GM19239 (cell line): ENCODE data around the gene NUDT13.

Source experiments
- DNase-seq: peaks from one replicate; pipeline ENCODE4 v3.0.0; 2011; ENCODE audit warnings: low spot score; ENCODE audit not compliant: insufficient read length
- FAIRE-seq: peaks from 2 replicates; lab custom pipeline; 2011; peaks lifted over from hg19 to GRCh38; lab: Jason Lieb, UNC

Gene NUDT13

GRCh38 chr10:73110345-73110849, at the start of gene NUDT13:
TSS of gene NUDT13 (plus strand) at chr10:73110455. CDS start at chr10:73114366, 3,911 bp downstream.
- peak; percentile 69 for DNase-seq
- FAIRE-seq, result peak; percentile 95

DNA sequence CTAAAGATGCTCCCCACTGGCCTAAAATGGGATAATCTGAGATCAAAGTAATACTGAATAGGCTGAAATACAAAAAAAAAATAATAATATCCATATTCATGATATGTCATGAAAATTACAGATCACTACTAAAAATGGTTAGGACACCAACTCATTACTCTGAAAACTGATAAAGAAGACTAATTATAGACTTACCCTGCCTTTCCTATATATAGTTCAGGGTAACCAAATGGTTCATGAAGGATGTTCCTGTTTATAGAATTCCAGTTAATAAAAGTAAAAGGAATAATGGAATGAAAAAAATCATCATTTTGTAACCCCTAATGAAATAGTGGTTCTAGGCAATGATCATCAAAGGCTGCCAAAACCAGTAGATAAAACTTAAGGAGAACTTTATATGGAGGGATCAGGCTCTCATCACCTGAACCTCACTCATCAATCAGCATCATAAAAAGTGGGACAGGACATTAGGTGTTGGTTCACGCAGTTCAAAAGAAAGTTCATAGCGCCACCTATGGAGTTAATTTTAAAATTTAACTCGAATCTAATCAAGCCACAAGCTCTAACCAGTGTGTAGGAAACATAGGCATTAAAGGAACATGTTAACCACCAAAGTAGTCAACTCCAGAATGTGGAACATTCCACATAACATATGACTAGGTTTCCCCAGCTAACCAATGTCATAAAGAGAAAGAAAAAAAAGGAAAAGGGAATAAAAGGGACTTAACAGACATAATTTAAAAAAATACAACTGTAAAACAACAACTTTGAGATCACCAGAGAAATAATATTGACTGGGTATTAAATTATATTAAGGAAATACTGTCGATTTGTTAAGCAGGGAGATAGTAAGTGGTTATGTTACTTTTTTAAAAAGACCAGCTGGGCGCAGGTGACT, 49.3 kb upstream of the NUDT13 start:
- DNase-seq (peak; percentile 5), FAIRE-seq (peak; percentile 62)

DNA sequence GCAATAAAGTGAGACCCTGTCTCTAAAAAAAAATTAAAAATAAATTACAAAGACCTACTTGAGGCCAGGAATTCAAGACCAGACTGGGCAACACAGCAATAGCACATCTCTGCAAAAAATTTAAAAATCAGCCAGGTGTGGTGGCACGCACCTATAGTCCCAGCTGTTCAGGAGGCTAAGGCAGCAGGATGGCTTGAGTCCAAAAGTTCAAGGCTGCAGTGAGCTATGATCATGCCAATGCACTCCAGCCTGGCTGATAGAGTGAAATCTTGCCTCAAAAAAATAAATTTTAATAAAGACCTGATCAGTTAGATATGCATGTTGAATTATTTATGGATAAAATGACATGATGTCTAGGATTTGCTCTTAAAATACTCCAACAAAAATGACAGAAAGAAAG, 48.5 kb upstream of the NUDT13 start:
- FAIRE-seq, result no peak
- DNase-seq, result no peak

DNA sequence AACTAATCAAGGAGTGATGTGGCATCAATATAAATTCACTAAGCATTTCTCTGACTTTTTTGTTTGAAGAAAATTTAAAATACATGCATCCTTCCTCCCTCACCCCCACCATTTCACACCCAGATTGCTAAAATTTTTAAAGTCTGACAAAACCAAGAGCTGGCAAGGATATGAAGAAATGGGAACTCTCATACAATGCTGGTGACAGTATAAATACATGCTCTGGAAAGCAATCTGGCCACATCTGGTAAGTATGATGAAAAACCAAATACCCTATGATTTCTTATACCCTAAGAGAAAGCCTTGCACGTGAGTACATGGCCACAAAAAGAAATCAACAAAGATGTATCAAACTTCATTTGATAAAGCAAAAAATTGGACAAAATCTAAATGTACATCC, 44.8 kb upstream of the NUDT13 start:
- FAIRE-seq, result no peak
- no peak for DNase-seq

DNA sequence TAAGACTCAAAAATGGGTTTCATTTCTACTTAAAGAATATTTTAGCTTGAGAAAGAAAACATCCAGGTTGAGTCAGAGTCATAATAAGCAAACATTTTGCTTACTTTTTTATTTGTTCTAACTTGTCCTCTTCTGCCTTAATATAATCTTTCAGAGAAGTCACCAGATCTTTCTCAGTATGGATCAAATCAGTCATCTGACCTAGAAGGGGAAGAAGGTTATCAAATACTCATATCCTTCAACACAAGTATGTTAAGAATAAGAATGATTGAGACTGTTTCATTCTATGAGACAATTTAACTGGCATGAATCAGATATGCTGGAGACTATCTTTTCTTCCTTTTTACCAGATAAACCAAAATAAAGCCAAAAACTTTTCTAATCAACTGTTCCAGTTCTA, 36.6 kb upstream of the NUDT13 start:
- FAIRE-seq (peak; percentile 45), DNase-seq (no peak)

GRCh38 chr10:73075829-73076228, 34.4 kb upstream of the NUDT13 start:
- DNase-seq (no peak), FAIRE-seq (no peak)

DNA sequence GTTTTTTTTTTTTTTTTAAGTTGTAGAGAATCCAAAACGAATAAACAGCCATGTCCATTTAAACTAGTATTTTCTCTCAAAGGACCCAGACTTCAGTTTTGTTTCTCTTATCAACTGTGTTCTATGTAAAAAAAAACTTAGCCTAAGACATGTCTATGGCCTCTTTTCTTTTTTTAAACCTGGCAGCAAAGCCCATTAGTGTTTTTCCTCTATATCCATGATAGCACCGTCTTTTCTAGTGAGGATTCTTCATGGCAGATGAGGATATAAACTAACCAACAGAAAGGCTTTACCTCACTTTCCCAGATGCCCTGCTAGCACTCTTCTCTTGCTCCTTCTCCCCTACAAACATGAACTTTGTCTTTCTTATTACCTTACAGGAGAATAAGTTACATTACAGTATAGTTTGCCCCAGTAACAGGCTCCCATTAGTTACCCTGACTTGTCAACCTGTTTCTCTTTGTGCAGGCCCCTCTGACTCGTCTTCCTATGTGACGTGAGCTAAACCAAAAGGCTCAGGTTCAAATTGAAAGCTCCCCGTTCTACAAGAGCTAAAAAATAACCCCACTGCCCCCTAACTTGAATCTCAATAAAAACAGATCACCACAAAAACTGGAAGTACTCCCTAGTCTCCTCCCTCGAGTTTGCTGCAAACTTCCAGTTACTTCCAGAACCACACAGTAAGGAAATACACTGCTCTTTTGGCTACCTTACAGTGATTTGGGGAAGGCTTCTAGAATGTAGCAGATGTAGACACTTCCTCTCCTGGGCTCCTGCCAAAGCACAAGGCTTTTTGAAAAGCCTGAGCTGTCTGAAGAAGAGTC, 33.7 kb upstream of the NUDT13 start:
- no peak for DNase-seq
- FAIRE-seq, result peak; percentile 83

DNA sequence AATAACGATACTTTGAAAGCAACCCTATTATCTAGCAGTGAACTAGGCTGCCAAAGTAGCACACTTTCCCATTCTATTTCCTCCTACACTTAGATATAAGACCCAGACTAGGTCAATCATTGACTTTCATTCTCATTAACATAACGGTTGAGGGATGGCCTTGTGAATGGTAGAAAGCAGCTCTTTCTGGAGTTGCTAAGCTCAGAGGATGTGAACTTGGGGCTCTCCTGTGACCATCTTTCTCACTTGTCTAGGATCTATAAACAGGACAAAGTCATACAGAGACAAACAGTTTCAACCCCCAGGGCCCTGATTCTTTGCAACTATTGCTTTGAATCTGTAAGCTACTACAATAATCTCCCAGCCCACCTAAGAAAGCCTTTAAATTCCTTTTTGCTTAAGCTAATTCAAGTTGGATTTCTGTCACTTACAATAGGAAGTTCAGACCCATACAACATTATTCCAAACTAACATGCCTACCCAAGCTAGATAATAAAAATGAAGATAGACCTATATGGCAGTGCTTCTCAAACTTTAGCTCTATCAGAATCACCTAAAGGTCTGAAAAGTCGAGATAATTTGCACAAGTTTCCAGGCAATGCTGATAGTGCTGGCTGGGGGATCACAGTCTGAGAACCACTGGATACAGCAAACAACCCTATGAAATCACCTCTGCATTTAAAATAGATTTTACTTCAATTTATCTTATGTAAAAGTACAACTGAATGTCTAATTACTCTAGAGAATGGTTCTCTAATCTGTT, 30.3 kb upstream of the NUDT13 start:
- peak; percentile 93 for FAIRE-seq
- no peak for DNase-seq

GRCh38 chr10:73083221-73083620, 27.0 kb upstream of the NUDT13 start:
- peak; percentile 72 for FAIRE-seq

DNA sequence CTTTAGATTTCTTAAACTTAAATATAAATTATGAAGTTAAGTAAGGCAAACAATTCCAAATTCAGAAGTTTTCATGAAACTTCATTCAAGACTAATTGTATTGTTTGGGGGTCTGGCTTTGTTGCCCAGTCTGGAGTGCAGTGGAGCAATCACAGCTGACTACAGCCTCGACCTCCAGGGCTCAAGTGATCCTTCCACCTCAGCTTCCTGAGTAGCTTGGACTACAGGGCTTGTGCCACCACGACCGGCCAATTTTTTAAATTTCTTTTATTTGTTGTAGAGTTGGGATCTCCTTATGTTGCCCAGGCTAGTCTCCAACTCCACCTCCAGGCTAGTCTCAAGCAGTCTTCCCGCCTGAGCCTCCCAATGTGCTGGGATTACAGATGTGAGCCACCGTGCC, 26.0 kb upstream of the NUDT13 start:
- DNase-seq, result no peak
- FAIRE-seq, result no peak

More at GRCh38 chr10:73083221-73083620, 27.0 kb upstream of the NUDT13 start:
- no peak for DNase-seq

- FAIRE-seq, result no peak
Measured at GRCh38 chr10:73086816-73087215, 23.4 kb upstream of the NUDT13 start.

DNA sequence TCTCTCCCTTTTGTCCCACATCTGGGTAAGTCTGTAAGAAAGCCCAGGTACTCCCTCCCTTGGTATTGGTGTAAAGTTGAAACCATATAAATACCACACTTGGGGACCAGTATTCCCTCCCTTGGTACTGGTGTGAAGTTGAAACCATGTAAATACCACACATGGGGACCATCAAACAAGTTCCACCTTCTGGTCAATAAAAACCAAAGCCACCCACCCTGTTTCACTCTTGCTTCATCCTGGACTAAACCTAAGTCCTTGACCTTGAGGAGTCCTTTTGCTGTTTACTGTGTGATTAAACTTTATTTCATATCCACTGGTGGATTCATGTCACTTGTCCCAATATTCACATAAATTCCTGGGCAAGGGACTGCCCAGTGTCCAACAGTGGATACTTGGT, 22.0 kb upstream of the NUDT13 start:
- no peak for DNase-seq
- FAIRE-seq, result peak; percentile 77

More at GRCh38 chr10:73086816-73087215, 23.4 kb upstream of the NUDT13 start:
- DNase-seq, result no peak

DNA sequence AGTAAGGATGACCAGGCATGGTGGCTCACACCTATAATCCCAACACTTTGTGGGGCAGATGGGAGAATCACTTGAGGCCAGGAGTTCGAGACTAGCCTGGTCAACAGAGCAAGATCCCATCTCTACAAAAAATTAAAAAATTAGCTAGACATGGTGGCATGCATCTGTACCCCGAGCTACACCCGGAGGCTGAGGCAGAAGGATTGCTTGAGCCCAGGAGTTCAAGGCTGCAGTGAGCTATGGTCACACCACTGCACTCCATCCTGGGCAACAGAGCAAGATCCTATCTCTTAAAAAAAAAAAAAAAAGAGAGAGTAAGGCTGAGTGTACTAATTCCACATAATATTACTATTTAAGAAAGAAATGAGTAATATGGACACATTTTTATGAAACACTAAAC, 17.4 kb upstream of the NUDT13 start:
- DNase-seq, result no peak
- no peak for FAIRE-seq

DNA sequence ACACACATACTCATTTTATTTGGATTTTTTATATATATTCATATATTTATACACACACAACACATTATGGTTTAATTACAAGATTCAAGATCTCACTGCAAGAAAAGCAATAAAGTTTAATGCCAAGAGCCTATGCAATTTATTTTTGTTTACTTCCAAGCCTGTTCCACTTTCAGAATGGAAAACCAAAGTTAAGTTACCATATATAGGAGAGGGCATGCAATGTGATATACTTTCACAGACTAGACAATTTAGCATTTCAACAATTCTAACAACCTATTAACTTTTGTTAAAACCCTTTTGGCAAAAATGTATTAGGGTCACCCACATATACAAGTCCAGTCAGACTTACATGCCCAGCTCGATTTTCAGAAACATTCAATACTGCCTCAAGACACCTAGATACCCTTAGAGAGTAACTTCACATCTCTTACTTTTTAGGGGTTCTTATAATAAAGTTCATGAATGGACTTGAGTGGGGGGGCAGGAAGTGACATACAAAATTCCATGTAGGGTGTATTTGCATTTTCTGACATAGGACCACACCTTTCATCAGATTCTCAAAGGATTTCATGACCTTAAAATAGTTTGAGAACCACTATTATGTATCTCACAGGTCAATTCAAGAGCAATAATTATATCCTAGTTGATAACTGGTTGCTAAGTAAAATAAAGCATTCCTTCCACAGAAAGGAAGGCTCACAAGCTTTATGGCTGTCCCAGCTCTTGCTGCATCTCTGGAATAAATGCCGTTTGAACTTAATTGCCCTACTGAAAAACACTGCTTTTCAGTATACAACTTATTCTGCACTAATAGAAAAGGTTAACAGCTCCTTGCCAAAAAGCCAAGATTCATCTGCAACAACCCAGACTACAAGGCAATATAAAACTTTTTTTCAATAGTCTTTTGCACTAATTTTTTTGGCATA, 16.1 kb upstream of the NUDT13 start:
- peak; percentile 82 for FAIRE-seq

DNA sequence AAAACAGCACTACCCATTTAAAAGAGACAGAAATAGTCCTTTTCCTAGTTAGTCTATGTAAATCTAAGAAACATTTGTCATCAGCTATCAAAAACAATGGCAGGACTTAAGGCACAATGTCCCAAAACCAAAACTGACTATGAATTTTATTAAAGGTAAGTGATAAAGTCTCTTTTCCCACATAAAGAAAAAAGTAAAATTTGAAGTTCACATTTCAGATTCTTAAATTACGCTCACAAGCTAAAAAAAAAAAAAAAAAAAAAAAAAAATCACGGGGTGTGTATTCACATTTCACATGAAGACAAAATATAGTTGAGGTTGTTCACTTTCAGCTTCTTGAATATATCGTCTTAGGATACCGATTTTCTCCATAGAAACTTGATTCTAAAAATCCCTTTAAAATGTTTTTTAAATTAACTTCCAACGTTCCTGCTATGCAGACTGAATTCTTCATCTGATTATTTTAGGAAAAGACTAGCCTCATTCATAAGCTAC, 15.2 kb upstream of the NUDT13 start:
- no peak for DNase-seq
- no peak for FAIRE-seq

More for the DNA sequence above, 16.1 kb upstream of the NUDT13 start:
- DNase-seq, result no peak

DNA sequence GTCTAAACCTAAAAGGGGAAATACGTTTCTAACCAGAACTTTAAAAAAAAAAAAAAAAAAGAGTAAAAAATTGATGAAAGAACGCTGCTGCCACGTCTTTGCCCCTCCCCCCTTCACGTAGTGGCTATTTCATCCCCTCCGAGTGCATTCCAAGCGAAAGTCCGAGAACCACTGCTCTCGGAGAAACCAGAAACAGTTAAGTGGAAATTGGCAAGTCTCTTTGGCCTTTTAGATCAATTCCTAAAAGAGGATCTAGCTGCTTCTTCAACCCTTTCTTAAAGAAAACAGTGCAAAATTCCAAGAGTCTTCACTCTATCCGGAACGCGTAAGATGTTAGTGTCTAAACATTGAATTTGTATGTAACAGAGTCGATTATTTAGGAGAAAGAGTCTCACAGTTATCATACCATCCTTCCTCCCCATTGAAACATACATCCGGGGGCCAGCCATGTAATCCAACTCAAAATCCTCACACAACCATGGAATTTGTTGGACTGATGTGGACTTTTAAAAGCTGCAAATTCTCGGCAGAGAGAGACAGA, 14.7 kb upstream of the NUDT13 start:
- FAIRE-seq (peak; percentile 82), DNase-seq (no peak)

GRCh38 chr10:73096041-73096448, 14.2 kb upstream of the NUDT13 start:
- no peak for DNase-seq
- peak; percentile 33 for FAIRE-seq

DNA sequence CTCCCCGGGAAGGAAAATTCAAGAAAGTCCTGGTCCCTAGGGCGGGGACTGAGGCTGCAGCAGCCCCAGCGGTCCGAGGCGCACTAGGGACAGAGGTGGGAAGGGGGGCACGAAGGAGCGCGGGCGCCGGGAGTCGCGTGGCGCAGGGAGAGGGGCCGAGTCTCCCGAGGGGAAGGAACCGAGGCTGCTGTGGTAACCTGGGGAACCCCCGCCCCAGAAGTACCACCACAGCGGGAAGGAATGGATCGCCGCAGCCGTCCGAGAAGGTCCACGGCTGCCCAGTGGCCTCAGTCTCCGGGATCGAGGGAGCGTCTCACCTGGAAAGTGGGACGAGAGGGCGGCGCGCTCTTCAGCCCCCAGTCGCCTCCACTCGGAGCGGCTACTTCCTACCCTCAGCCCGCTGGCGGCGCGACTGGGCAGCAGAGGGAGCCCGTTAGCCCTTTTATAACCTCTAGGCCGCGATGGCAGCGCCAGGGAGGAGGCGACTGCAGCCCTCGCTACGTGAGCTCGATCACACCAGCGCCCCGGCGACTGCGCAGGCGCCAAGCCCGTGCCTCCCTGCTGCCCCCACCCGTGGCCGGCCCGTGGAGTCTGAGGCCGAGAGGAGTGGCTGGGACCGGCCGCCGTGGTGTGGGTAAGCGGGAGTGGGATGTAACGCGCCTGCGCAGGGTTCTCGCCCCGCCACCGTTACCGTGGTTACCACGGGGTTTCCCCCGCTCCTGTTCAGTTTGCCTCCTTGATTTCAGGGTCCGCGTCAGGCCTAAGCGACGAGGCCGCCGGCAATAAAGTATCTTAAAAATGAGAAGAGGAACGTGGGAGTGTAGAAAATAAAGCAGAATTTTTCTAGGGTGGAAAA, 13.6 kb upstream of the NUDT13 start, which contains the start of gene P4HA1:
P4HA1 (minus strand) TSS at position 418 of the 856 bp plus-strand sequence. CDS start 21,983 bp downstream, outside the sequence.
- FAIRE-seq (peak; percentile 98), DNase-seq (peak; percentile 80)
